Neural progenitor cell (in vitro differentiated cells): ENCODE results near the gene CD83.

Experiments used
- CTCF ChIP-seq: fragments of 200-600 bp; sonication (generic); IDR thresholded peaks from 2 replicates; pipeline ENCODE4 v1.5.1; 2017; ENCODE audit warnings: antibody characterized with exemption, mild to moderate bottlenecking
- EZH2 ChIP-seq: fragments of 200-600 bp; sonication (generic); IDR thresholded peaks from 2 replicates; pipeline ENCODE4 v1.6.1; 2017; ENCODE audit warnings: antibody characterized with exemption, mild to moderate bottlenecking, moderate library complexity

- TF ChIP-seq CTCF (no peak), EZH2 (no peak)
Observed at GRCh38 chr6:14132921-14133275, 15.3 kb downstream of the CD83 start.
